Panc1 (cell line): ENCODE data around the gene GDF10. TPM values are rescaled to one million over a fixed set of nuclear protein-coding genes. Genes with fewer than 3 reads are reported as not detected.

Experiments
- ATAC-seq: fragments of 200-7000 bp; cut with Tn5 transposase; 2 replicates; pipeline ENCODE4 v1.9.1; 2020; ENCODE audit warnings: mild to moderate bottlenecking, moderate library complexity
- BruUV-seq: library from RNA; stranded (reverse); fragments of 400-500 nt; replicated peaks from 2 replicates; lab custom pipeline; 2021; lab: Mats Ljungman, UMichigan
- CTCF ChIA-PET: fragments of 300-600 bp; sonication (Branson Sonifier 250); formaldehyde crosslinking; loops from one replicate; lab custom pipeline; 2022; ENCODE audit warnings: antibody characterized with exemption; lab: Charles Lee
- POLR2A ChIA-PET: fragments of 300-600 bp; sonication (Branson Sonifier 250); formaldehyde crosslinking; loops from one replicate; lab custom pipeline; 2022; ENCODE audit warnings: antibody characterized with exemption; lab: Charles Lee
- DNase-seq: peaks from one replicate; pipeline ENCODE4 v3.0.0-alpha.2; 2010; ENCODE audit warnings: low read depth, low spot score
- H3K27ac ChIP-seq: 2 replicates; pipeline ENCODE4 v1.5.1; 2011; ENCODE audit warnings: mild to moderate bottlenecking, low read length, inconsistent platforms
- H3K27me3 ChIP-seq: fragments of 200-500 bp; sonication (Bioruptor generic); 2 replicates; pipeline ENCODE4 v1.6.0; 2014; ENCODE audit warnings: low read length, inconsistent platforms; ENCODE audit not compliant: control insufficient read depth, insufficient read depth
- H3K36me3 ChIP-seq: fragments of 200-500 bp; sonication (Bioruptor generic); 2 replicates; pipeline ENCODE4 v1.5.1; 2014; ENCODE audit warnings: inconsistent platforms, mild to moderate bottlenecking, low read length, moderate library complexity; ENCODE audit not compliant: control insufficient read depth, insufficient read depth
- H3K4me1 ChIP-seq: 2 replicates; pipeline ENCODE4 v1.5.1; 2011; ENCODE audit warnings: inconsistent platforms, mild to moderate bottlenecking, low read length, moderate library complexity; ENCODE audit not compliant: control insufficient read depth, insufficient read depth
- H3K4me3 ChIP-seq, 2 experiments: 2 replicates each; pipeline ENCODE4 v1.5.1; 2011 to 2012; ENCODE audit warnings: low read depth in 2 of 2, low read length in 2 of 2, mild to moderate bottlenecking in 2 of 2, inconsistent platforms in 1 of 2, moderate library complexity in 1 of 2
- H3K9me3 ChIP-seq: fragments of 200-500 bp; sonication (Bioruptor generic); 2 replicates; pipeline ENCODE4 v1.5.1; 2014; ENCODE audit warnings: low read depth, mild to moderate bottlenecking, inconsistent platforms, low read length, moderate library complexity; ENCODE audit not compliant: control insufficient read depth, insufficient read depth
- POLR2AphosphoS5 ChIP-seq: IDR thresholded peaks from 2 replicates; pipeline ENCODE4 v1.6.1; 2012; ENCODE audit warnings: mild to moderate bottlenecking, low read depth, low read length, moderate library complexity
- SIN3A ChIP-seq: IDR thresholded peaks from 2 replicates; pipeline ENCODE4 v1.6.1; 2012; ENCODE audit warnings: low read depth, mild to moderate bottlenecking, low read length, moderate library complexity, borderline replicate concordance; ENCODE audit not compliant: insufficient read depth
- TCF7L2 ChIP-seq: IDR thresholded peaks from 2 replicates; pipeline ENCODE4 v1.6.1; 2011; ENCODE audit warnings: mild to moderate bottlenecking, low read depth, low read length, inconsistent platforms
- in situ Hi-C: cut with HindIII; loops from 2 replicates; pipeline ENCODE4 v1.10.0; 2016; ENCODE audit warnings: low sequenced_read_pairs, low pct_unique_long_range_greater_than_20kb
- intact Hi-C: fragments of 100-400 bp; cut with micrococcal nuclease; formaldehyde crosslinking; loops from one replicate; pipeline ENCODE4 v1.10.0; 2022; ENCODE audit not compliant: unreplicated experiment
- total RNA-seq: library from RNA; stranded (reverse); gene quantifications from one replicate; pipeline ENCODE4 v1.2.1, GENCODE V29; 2021; ENCODE audit not compliant: unreplicated experiment
- TF ChIP-seq, protein P1 (sequence below), 2 experiments: IDR thresholded peaks; 2 replicates each; pipeline ENCODE4 v1.6.1; 2011 to 2012; ENCODE audit warnings: low read depth in 2 of 2, control low read depth in 1 of 2, low read length in 1 of 2, mild to moderate bottlenecking in 1 of 2, moderate library complexity in 1 of 2; ENCODE audit not compliant: insufficient read depth in 1 of 2
- TF ChIP-seq, protein P2 (sequence below): fragments of 450-650 bp; IDR thresholded peaks from 2 replicates; pipeline ENCODE4 v1.5.1; 2017; ENCODE audit warnings: mild to moderate bottlenecking

GDF10 gene
- total RNA-seq, 1 experiment from 2014 or later, result 1.2 TPM

DNA sequence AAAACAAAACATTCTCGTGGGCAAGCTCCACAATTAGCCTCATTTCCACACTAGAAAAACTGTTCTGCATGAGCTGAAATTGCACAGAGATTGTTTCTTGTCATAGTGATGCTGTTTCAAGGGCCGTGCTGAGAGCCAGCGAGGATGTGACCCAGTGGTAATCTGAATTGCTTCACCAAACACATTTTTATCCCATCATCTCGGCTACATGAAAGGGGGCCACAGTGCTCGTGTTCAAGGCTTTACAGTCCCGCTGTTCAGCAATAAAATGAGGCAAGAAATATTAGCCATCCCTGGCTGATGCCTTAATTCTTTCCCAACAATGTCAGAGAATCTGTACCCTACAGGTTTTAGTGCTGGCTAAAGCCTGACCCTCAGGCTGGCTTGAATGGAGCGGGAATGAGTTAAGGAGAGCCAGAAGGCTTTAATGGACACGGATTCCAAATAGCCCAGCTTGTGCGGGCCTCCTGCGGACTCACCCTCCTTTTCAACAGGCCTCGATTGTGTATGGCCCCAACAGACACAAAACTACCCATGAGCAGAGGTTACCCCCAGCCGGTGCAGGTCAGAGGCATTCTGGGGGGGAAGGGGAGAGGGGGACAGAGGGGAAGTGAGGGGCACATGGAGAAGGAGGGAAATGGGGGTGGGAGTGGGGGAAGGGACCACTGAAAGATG lies 2.0 kb upstream of the GDF10 start:
- H3K36me3 ChIP-seq, result no peaks in the 10 kb centered on the region
- no TSS peak for BruUV-seq
- peaks cover 26% of the 10 kb centered on the region for H3K27me3 ChIP-seq
- TF ChIP-seq SIN3A, result no peak
- TF ChIP-seq, protein P1, sequence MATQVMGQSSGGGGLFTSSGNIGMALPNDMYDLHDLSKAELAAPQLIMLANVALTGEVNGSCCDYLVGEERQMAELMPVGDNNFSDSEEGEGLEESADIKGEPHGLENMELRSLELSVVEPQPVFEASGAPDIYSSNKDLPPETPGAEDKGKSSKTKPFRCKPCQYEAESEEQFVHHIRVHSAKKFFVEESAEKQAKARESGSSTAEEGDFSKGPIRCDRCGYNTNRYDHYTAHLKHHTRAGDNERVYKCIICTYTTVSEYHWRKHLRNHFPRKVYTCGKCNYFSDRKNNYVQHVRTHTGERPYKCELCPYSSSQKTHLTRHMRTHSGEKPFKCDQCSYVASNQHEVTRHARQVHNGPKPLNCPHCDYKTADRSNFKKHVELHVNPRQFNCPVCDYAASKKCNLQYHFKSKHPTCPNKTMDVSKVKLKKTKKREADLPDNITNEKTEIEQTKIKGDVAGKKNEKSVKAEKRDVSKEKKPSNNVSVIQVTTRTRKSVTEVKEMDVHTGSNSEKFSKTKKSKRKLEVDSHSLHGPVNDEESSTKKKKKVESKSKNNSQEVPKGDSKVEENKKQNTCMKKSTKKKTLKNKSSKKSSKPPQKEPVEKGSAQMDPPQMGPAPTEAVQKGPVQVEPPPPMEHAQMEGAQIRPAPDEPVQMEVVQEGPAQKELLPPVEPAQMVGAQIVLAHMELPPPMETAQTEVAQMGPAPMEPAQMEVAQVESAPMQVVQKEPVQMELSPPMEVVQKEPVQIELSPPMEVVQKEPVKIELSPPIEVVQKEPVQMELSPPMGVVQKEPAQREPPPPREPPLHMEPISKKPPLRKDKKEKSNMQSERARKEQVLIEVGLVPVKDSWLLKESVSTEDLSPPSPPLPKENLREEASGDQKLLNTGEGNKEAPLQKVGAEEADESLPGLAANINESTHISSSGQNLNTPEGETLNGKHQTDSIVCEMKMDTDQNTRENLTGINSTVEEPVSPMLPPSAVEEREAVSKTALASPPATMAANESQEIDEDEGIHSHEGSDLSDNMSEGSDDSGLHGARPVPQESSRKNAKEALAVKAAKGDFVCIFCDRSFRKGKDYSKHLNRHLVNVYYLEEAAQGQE (IDR thresholded peaks at IDR 0.05; ENCODE audit: insufficient read depth in 1 of 2, low read depth in 2 of 2, low read length in 1 of 2), result no peak
- no peak for TF ChIP-seq TCF7L2
- TF ChIP-seq, protein P2, sequence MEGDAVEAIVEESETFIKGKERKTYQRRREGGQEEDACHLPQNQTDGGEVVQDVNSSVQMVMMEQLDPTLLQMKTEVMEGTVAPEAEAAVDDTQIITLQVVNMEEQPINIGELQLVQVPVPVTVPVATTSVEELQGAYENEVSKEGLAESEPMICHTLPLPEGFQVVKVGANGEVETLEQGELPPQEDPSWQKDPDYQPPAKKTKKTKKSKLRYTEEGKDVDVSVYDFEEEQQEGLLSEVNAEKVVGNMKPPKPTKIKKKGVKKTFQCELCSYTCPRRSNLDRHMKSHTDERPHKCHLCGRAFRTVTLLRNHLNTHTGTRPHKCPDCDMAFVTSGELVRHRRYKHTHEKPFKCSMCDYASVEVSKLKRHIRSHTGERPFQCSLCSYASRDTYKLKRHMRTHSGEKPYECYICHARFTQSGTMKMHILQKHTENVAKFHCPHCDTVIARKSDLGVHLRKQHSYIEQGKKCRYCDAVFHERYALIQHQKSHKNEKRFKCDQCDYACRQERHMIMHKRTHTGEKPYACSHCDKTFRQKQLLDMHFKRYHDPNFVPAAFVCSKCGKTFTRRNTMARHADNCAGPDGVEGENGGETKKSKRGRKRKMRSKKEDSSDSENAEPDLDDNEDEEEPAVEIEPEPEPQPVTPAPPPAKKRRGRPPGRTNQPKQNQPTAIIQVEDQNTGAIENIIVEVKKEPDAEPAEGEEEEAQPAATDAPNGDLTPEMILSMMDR, result no peak
- TF ChIP-seq POLR2AphosphoS5, result no peak
- in situ Hi-C loops (no loop called here), intact Hi-C loops (no loop called here)
- H3K27ac ChIP-seq, result no peak overlapping the region
- ChIA-PET CTCF (no interaction called here), POLR2A (no interaction called here)
- no peaks in the 10 kb centered on the region for H3K9me3 ChIP-seq
- DNase-seq, result no peak
- no peak for ATAC-seq
- H3K4me1 ChIP-seq, result peaks cover 5% of the 10 kb centered on the region; the same call in 1 of the 2 replicates
- H3K4me3 ChIP-seq, result no peak overlapping the region

DNA sequence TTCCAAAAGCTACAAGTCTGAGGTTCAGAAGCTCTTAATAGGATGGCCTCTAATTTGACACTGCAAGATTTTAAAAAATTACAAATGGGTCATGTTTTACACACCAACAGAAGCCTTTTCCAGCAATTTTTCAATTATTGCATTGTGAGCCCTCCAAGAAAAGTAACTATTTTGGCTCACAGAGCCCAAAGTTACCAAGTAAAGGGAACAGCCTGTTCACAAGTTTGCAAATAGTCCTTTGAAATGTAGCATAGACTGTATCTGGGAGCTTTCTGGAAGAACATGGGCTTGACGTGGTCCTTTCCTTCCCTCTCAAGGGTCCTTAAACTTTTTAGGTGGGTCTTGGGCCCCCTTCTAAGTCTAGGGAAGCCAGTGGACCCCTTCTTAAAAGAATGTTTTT lies 1.3 kb upstream of the GDF10 start:
- Histone ChIP-seq H3K36me3 (no peaks in the 10 kb centered on the region), H3K27ac (no peak overlapping the region), H3K4me1 (peaks cover 5% of the 10 kb centered on the region; the same call in 1 of the 2 replicates), H3K27me3 (peaks cover 26% of the 10 kb centered on the region), H3K4me3 (no peak overlapping the region), H3K9me3 (no peaks in the 10 kb centered on the region)
- DNase-seq (no peak), ATAC-seq (no peak)
- intact Hi-C loops, result no loop called here
- POLR2A ChIA-PET, result no interaction called here
- no TSS peak for BruUV-seq
- TF ChIP-seq SIN3A (no peak), TCF7L2 (no peak), POLR2AphosphoS5 (no peak)
- TF ChIP-seq, protein P1 (IDR thresholded peaks at IDR 0.05; ENCODE audit: insufficient read depth in 1 of 2, low read depth in 2 of 2, low read length in 1 of 2), result no peak
- TF ChIP-seq, protein P2, result no peak
- CTCF ChIA-PET, result no interaction called here
- in situ Hi-C loops, result no loop called here
